GM20431 (cell line): Measurements from ENCODE around the gene MC1R.

ENCODE experiments used
- in situ Hi-C: fragments of 300-500 bp; cut with MseI, MboI; formaldehyde crosslinking; loops from one replicate; pipeline ENCODE4 v1.15.0; 2020; ENCODE audit warnings: low sequenced_read_pairs; ENCODE audit not compliant: unreplicated experiment

MC1R gene

DNA sequence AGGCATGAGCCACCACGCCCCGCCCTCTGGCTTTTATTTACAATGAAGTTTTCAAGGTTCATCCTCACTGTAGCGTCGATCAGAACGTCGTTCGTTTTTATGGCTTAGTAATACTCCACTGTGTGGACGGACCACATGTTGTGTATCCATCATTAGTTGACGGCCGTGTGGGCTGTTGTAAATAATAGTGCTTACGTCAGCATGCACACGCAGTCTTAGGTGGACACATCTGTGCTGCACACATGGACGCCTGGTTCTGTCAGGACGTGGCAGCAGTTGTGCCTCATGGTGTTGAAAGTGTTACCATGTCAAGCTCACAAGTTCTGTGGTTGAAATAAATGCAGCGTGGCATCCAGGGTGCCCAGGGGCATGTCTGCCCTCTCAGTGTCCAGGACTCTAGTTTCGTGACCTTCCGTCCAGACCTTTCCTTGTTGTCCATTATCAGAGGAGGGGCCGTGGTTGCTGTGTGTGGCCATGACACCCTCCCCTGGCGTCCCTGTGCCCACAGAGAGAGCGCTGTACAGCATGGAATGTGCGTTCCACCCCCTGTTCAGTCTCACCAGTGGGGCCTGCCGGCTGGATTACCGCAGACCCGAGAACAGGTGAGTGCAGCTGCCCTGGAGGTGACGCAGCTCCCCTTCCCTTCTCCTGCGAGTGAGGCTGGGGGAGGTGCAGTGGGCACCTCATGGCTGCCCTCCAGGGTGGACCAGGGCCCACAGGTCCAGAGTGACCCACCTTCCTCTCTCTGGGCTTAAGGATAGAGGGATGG lies 23.0 kb upstream of the MC1R start:
- in situ Hi-C loops: no loop called here

DNA sequence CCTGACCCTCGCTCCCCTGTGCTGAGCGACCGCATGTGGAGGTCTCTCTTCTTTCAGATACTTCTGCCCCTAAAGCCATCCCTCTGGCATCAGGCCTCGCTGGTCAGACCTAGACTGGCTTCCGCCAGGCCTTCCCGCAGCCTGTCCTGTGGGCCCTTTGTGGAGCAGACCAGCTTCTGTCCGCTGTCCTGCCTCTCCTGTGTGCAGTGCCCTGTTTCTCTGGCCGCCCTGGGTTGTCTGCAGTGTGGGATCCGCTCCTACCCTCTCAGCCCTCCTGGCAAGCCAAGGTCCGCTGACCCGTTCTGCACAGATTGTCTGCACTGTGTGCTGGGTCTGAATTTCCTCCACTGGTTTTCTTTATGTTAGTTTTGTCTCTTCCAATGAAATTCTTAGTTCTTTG lies 21.5 kb upstream of the MC1R start:
- in situ Hi-C loops: no loop called here

GRCh38 chr16:89898201-89898967 lies 20.3 kb upstream of the MC1R start:
- in situ Hi-C loops: no loop called here

DNA sequence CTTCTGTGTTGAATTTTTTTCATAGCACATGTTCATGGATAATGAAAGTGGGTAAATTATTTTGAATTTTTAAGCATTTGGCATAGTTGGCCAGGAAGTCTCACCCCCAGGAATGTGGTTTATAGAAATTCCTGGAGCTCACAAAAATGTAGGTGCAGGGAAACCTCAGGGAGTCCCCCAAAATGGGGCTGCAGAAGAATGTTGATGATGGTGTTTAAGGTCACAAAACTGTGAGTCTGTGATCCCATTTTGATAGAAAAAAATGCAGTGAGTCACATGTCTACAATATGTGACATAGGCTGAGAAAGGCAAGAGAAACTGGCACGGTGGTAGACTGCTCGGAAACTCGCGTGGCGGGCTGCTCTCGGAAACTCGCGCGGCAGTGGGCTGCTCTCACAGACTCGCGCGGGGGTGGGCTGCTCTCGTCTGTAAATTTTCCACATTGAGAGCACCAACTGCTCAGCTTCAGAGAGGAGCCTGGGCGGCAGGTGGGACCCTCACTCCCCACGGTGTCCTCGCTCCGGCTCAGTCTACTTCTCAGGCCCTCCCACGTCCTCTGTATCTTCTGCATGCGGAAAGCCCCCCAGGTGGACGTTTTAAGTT lies 18.7 kb upstream of the MC1R start:
- in situ Hi-C loops: no loop called here

DNA sequence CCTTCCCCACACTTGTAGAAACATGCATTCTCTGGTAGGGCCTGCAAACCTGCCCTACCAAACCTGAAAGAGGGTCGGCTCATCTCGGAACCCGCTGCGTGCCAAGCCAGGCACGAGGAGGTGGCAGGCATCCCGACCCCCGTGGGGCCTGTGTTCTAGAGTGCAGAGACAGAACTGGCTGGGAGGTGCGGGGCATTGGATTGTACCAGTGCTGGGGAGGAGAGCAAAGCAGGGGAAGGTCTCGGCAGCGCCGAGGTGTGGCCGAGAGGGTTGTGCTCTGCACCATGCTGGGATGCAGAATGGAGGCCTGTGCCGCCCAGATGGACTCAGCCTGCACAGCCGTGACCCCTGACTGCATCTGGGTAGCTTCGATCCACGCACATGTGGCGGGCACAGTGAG lies 17.8 kb upstream of the MC1R start:
- in situ Hi-C loops: no loop called here

DNA sequence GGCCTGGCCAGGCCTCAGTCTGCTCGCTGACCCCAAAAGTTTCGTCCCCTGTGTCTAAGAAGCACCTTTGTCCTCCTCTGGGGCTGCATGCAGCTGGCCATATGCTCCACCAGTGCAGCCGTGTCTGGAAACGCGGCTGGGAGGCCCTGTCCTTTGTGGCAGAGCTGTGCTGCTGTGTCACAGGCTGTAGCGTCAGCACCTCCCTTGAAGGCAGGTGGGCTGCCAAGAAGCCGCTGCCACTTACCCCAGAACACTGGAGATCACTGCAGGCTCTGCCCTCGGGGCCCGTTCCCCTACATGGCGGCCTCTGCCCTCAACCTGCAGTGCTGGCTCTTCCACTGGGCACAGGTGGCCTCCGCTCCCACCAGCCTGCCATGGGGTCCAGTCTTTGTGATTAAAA lies 15.7 kb upstream of the MC1R start:
- in situ Hi-C loops: no loop called here

DNA sequence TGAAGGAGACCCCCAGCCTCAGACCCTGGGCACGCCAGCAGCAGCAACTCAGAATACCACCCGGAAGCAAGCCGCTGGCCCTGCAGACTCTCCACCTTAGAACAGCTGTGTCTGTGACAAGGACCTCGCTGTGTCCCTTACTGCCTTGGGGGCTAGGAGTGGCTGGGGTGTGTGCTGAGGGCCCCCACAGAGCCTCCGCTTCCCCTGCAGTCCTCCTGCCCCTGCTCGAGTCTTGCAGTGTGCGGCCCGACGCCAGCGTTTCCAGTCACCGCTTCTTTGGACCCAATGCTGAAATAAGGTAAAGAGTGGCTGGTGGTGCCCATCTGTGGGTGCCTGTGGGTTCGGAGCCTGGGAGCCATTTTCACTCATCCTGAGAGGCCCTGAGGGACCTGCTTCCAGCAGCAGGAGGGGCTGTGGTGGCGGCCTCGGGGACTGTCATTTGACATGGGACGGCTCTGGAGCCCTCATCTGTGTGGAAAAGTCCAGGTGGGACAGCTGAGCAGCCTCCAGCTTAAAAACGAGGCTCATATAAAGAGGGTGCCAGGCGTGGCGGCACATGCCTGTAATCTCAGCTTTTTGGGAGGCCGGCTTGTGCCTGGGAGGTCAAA lies 14.7 kb upstream of the MC1R start:
- in situ Hi-C loops: no loop called here

GRCh38 chr16:89904606-89905510 lies 13.8 kb upstream of the MC1R start:
- in situ Hi-C loops: no loop called here

DNA sequence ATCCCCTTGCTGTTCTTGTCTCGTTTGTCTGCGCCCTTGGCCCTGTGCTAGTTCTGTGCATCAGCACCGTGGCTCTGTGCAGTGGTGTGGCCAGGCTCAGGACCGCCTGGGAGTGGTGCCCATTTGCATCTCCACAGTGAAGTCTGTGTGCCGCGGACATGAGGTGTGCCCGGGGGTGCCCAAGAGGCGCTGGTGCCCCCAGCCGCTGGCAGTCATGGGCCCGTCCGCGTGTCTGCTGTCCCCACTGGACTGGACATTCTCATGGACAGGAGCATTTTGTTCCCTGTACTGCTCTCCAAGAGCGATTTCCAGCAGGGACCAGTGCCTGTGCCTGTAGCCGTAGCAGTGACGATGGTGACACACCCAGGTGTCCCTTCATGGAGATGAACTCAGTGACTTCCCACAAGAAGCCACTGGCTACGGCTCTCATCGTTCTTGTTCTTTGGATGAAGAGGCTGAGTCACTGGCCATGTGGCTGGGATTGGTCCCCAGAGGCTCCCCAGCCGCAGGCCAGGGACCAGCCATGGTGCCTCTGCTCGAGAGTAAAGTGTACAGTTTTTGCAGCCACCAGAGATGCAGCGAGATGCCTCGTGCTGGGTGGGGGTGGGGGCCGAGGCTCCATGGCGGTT lies 13.0 kb upstream of the MC1R start:
- in situ Hi-C loops: no loop called here

DNA sequence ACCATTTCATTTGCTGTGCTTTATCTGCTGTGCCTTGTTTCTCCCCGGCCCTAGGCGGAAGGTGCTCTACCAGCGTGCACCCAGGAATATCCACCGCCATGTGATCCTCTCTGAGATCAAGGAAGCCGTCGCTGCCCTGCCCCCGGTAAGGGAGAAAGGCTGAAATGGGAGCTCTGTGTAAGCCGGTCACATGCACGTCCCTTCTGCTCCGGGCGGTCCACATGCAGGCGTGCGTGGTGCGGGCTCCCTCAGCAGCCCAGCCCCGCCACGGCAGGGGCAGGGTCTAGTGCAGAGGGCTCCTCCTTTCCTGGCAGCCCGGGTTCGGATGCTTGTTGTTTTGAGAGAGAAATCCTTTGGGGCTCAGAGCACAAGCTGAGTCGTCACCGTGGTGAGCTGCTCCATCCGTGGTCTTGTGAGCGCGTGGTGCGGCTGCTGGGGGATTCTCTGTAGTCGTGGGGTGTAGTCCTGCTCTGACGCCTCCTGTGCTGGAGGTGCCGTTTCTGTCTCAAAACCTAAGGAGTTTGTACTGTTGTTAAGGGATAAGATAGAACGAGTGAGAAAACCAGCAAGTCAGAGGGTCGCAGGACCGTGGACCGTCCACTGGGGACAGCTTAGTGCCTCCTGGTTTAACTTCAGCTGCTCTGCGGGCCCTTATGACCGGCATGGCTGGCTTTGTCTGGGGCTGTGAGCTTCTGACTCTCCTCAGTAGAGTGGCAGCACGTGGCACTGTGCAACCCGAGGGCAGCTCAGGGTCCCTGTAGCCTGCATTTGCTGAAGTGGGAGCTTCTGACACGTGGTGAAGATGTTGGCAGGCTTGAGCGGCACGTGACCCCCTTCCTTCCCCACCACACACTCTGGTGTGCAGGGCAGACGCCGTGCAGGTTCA lies 12.3 kb upstream of the MC1R start:
- in situ Hi-C loops: no loop called here

DNA sequence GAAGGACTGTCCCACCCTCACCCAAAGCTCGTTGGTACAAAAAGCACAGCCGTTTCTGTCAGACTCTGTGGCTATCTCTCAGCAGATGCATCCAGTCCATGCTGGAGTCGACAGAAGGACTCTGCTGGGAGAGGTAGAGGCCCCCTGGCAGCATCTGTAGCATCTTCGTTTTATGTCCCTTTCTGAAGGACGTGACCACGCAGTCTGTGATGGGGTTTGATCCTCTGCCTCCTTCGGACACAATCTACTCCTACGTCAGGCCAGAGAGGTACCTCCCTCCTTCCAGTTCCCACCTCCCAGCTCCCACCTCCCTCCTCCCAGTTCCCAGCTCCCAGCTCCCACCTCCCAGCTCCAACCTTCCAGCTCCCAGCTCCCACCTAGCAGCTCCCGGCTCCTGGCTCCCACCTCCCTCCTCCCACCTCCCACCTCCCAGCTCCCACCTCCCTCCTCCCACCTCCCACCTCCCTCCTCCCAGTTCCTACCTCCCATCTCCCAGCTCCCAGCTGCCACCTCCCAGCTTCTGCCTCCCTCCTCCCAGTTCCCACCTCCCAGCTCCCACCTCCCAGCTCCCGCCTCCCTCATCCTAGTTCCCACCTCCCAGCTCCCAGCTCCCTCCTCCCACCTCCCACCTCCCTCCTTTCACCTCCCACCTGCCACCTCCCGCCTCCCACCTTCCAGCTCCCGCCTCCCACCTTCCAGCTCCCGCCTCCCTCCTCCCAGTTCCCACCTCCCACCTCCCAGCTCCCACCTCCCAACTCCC lies 11.4 kb upstream of the MC1R start:
- in situ Hi-C loops: no loop called here

DNA sequence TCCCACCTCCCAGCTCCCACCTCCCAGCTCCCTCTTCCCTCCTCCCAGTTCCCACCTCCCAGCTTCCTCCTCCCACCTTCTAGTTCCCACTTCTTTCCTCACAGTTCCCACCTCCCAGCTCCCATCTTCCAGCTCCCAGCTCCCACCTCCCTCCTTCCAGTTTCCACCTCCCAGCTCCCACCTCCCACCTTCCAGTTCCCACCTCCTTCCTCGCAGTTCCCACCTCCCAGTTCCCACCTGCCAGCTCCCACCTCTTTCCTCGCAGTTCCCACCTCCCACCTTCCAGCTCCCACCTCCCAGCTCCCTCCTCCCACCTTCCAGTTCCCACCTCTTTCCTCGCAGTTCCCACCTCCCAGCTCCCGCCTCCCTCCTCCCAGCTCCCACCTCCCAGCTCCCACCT lies 10.4 kb upstream of the MC1R start:
- in situ Hi-C loops: no loop called here

GRCh38 chr16:89909777-89910716 lies 8.6 kb upstream of the MC1R start:
- in situ Hi-C loops: no loop called here

DNA sequence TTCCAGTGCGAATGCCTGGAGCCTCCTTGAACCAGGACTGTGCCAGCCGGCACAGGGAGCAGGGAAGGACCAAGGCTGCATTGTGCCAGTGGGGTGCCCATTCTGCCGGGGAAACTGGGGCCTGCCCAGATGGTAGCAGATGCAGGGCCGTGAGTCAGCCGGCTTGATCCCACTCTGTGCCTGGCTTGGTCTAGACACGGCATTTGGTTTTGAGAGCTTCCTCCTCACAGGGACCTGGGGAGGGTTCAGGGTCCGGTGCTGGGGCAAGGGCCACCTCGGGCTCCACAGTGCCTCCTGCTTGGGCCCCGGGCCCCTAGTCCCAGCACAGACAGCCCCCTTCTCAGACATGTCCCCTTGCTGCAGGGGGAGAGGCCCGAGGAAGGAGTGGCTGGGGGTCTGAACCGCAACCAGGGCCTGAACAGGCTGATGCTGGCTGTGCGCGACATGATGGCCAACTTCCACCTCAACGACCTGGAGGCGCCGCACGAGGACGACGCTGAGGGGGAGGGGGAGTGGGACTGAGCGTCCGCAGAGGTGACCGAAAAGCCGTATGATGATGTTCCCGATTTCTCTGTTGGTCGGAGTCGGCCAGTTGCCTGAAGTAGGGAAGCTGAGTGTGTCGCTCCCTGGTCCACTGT lies 7.8 kb upstream of the MC1R start:
- in situ Hi-C loops: no loop called here

GRCh38 chr16:89911375-89911774 lies 7.3 kb upstream of the MC1R start:
- in situ Hi-C loops: no loop called here

DNA sequence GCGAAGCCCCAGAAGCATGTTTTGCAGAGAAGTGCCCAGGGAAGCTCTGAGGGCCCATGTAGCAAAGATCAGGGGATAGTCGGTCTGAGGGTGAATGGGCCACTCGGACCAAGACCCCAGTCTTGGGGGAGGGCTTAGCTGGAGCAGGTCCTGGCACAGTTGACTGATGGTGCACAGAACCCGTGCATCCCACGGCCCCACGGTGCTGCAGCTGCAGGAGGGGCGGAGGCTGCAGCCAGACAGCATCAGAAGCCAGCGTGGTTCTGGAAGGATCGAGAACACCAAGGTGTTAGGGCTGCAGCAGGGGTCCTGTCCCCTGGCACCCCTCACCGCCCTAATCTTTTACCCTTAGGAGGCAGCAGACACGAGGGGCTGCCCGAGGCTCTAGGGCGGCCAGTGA lies 6.5 kb upstream of the MC1R start:
- in situ Hi-C loops: no loop called here
